Activated CD4-positive, alpha-beta T cell treated with anti-CD3 and anti-CD28 coated beads, Interleukin-2, Interleukin-4, amounts not matched to agents 100 ng/mL and 50 ng/mL, durations not matched to agents 16 hours and 8 hours (primary cell): ENCODE data around the gene MRFAP1.
A peak's percentile ranks its signal among the peaks of the same experiment; 100 is the strongest.
"Not testable (repeated sequence)": the region's sequence is repeated elsewhere in the genome, so short reads cannot be mapped to it uniquely, and the experiment has no call there.

Source experiments
- DNase-seq: peaks from one replicate; pipeline ENCODE4 v3.0.0-alpha.2; 2020; ENCODE audit warnings: low spot score

MRFAP1 gene

GRCh38 chr4:6634746-6635145, 5.7 kb upstream of the MRFAP1 start:
- no peak for DNase-seq

GRCh38 chr4:6639137-6639680, 1.3 kb upstream of the MRFAP1 start:
- DNase-seq, result no peak

GRCh38 chr4:6641164-6641970, 882 bp downstream of the MRFAP1 start:
- DNase-seq, result peak; percentile 62

- no peak for DNase-seq
Observed at GRCh38 chr4:6641971-6642320, 1.5 kb downstream of the MRFAP1 start.

- no peak for DNase-seq
Observed at GRCh38 chr4:6643141-6643847, 2.8 kb downstream of the MRFAP1 start.

GRCh38 chr4:6644792-6645530, 4.5 kb downstream of the MRFAP1 start:
- DNase-seq, result no peak

GRCh38 chr4:6647169-6647568, 6.7 kb downstream of the MRFAP1 start:
- no peak for DNase-seq

- no peak for DNase-seq
Observed at GRCh38 chr4:6647582-6648230, 7.2 kb downstream of the MRFAP1 start.

GRCh38 chr4:6649216-6649615, 8.7 kb downstream of the MRFAP1 start:
- no peak for DNase-seq

- not testable (repeated sequence) for DNase-seq
Observed at GRCh38 chr4:6654211-6654610, 13.7 kb downstream of the MRFAP1 start.

GRCh38 chr4:6655291-6655690, 14.8 kb downstream of the MRFAP1 start:
- DNase-seq, result not testable (repeated sequence)

GRCh38 chr4:6655924-6656323, 15.4 kb downstream of the MRFAP1 start:
- no peak for DNase-seq

GRCh38 chr4:6657242-6658208, 17.0 kb downstream of the MRFAP1 start:
- DNase-seq, result no peak

- no peak for DNase-seq
Observed at GRCh38 chr4:6658209-6658595, 17.7 kb downstream of the MRFAP1 start.

GRCh38 chr4:6658597-6659075, 18.2 kb downstream of the MRFAP1 start:
- DNase-seq, result no peak

GRCh38 chr4:6659897-6660296, 19.4 kb downstream of the MRFAP1 start:
- no peak for DNase-seq

GRCh38 chr4:6660430-6660829, 19.9 kb downstream of the MRFAP1 start:
- no peak for DNase-seq

- no peak for DNase-seq
Observed at GRCh38 chr4:6662591-6662990, 22.1 kb downstream of the MRFAP1 start.

- DNase-seq, result no peak
Observed at GRCh38 chr4:6663596-6664393, 23.3 kb downstream of the MRFAP1 start.

- no peak for DNase-seq
Observed at GRCh38 chr4:6665320-6665654, 24.8 kb downstream of the MRFAP1 start.
